ACC112 (cell line): ENCODE measurements around the gene KLK5.

Experiments used
- H2AFZ ChIP-seq: fragments of 200-600 bp; sonication (generic); one replicate; pipeline ENCODE4 v1.6.0; 2017; ENCODE audit warnings: antibody characterized with exemption, low read length; ENCODE audit not compliant: unreplicated experiment
- H3K27ac ChIP-seq: fragments of 200-600 bp; sonication (generic); 2 replicates; pipeline ENCODE4 v1.5.1; 2014; ENCODE audit warnings: low read depth, mild to moderate bottlenecking, antibody characterized with exemption, low read length, moderate library complexity
- H3K27me3 ChIP-seq: fragments of 200-600 bp; sonication (generic); 2 replicates; pipeline ENCODE4 v1.6.1; 2014; ENCODE audit warnings: mild to moderate bottlenecking, antibody characterized with exemption, low read length, moderate library complexity, mixed read lengths; ENCODE audit not compliant: insufficient read depth
- H3K36me3 ChIP-seq: fragments of 200-600 bp; sonication (generic); 2 replicates; pipeline ENCODE4 v1.6.1; 2016; ENCODE audit warnings: mild to moderate bottlenecking, antibody characterized with exemption, low read length, moderate library complexity, mixed read lengths; ENCODE audit not compliant: insufficient read depth
- H3K4me1 ChIP-seq: fragments of 200-600 bp; sonication (generic); one replicate; pipeline ENCODE4 v1.6.1; 2016; ENCODE audit warnings: low read length, mixed read lengths; ENCODE audit not compliant: insufficient read depth, unreplicated experiment, control insufficient read depth
- H3K4me3 ChIP-seq: fragments of 200-600 bp; sonication (generic); 2 replicates; pipeline ENCODE4 v1.5.1; 2014; ENCODE audit warnings: mild to moderate bottlenecking, low read depth, low read length
- H3K79me2 ChIP-seq: fragments of 200-600 bp; sonication (generic); one replicate; pipeline ENCODE4 v1.6.0; 2016; ENCODE audit warnings: low read length; ENCODE audit not compliant: control insufficient read depth, unreplicated experiment, insufficient read depth

The KLK5 gene

GRCh38 chr19:50922317-50922853 is 30.5 kb downstream of the KLK5 start:
- H3K27ac ChIP-seq = no peak overlapping the region
- H3K27me3 ChIP-seq = peaks cover 33% of the 10 kb centered on the region

DNA sequence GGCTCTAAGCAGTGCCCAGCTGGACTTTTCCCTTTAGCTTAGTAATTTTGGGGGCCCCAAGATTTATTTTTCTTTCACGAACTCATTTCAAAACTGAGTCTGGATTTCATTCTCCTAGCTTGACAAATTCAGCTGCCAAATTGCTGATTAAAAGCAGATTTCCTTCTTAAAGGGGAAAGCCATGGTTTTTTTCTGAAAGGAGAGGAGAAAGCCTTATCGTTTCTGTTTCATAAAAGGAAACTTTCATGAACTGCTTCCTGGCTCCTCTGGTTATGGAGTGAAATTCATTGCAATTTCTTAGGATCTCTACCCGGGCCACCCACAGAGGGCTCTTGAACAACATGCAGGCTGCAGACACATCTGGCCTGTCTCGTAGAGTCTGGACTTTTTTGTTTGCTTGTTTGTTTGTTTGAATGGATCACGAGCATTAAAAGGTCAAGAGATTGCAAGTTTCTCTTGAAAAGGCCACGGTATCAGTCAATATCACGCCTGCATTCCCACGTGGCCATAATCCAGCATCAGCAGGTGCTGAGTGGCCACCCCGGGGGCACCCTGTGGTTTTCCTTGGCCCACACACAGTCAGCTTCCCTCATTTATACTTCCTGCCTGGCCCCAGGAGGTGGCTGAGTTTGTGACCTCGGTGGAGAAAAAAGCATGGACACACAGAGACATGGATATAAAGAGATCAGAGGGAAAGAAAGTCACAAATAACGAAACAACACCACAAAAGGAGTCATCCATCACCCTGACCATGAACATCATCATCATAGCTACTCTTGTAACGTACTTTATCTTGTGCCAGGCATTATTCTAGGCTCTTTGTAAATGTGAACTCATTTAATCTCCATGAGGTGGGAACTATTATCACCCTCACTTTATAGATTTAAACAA is 31.2 kb downstream of the KLK5 start:
- Histone ChIP-seq H3K4me1 (no peaks in the 10 kb centered on the region), H3K27ac (no peak overlapping the region), H3K27me3 (peaks cover 35% of the 10 kb centered on the region), H3K79me2 (no peaks in the 10 kb centered on the region), H3K36me3 (no peaks in the 10 kb centered on the region), H2AFZ (no peak overlapping the region), H3K4me3 (no peak overlapping the region)

More at GRCh38 chr19:50922317-50922853, 30.5 kb downstream of the KLK5 start:
- H2AFZ ChIP-seq = no peak overlapping the region
- no peaks in the 10 kb centered on the region for H3K79me2 ChIP-seq
- H3K4me3 ChIP-seq = no peak overlapping the region
- no peaks in the 10 kb centered on the region for H3K4me1 ChIP-seq
- no peaks in the 10 kb centered on the region for H3K36me3 ChIP-seq

DNA sequence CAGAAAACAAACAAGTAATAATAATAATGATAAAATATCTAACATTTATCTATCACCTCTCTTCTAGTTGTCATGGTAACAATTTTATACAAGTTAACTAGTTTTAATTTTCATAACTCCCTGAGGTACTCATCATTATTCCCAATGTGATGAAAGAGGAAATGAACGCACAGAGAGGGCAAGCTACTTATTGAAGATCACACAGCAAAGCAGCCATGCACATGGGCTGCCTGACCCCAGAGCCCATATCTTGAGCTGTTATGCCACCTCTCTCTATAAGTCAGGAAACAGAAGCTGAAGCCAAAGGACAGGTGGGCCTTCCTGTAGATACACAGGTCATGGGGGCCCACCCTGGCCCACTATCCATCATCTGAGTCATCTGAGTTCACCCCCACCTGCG is 36.8 kb downstream of the KLK5 start:
- Histone ChIP-seq H3K27me3 (peaks cover 65% of the 10 kb centered on the region), H3K79me2 (no peaks in the 10 kb centered on the region), H3K4me3 (no peak overlapping the region), H3K27ac (no peak overlapping the region), H3K4me1 (no peaks in the 10 kb centered on the region), H2AFZ (no peak overlapping the region), H3K36me3 (no peaks in the 10 kb centered on the region)

GRCh38 chr19:50912727-50913716 is 39.8 kb downstream of the KLK5 start:
- H2AFZ ChIP-seq = no peak overlapping the region
- H3K4me3 ChIP-seq = no peak overlapping the region
- no peaks in the 10 kb centered on the region for H3K4me1 ChIP-seq
- no peak overlapping the region for H3K27ac ChIP-seq
- no peaks in the 10 kb centered on the region for H3K36me3 ChIP-seq
- no peaks in the 10 kb centered on the region for H3K79me2 ChIP-seq
- peaks cover 78% of the 10 kb centered on the region for H3K27me3 ChIP-seq

DNA sequence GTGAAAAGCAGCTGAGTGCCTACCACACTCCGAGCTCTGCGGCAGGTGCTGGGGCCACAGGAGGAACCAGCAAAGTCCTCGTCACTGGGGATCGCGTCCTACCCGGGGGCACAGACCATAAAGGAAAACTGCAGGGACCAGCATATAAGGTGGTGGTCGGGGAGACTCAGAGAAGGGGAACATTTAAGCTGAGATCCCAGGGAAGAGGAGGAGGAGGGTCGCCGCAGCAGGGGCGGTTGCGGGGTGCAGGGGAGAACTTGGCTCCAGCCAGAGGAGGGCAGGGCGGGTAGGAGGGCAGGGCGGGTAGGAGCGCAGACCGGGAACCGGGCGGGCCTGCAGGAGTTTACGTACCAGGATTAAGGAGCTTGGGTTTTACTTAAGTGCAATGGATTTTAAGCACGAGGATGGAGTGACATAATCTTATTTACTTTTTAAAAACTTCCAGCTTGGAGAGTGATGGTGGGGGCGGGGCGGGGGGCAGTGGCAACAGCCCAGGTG is 40.7 kb downstream of the KLK5 start:
- no peak overlapping the region for H3K4me3 ChIP-seq
- H3K79me2 ChIP-seq = no peaks in the 10 kb centered on the region
- no peak overlapping the region for H2AFZ ChIP-seq
- H3K4me1 ChIP-seq = no peaks in the 10 kb centered on the region
- H3K36me3 ChIP-seq = no peaks in the 10 kb centered on the region
- peaks cover 86% of the 10 kb centered on the region for H3K27me3 ChIP-seq
- no peak overlapping the region for H3K27ac ChIP-seq

GRCh38 chr19:50911206-50912101 is 41.4 kb downstream of the KLK5 start, which contains the start of gene KLK4:
Gene KLK4, minus strand, starts transcription at chr19:50911395. Its CDS starts 657 bp downstream, at chr19:50910738.
- Histone ChIP-seq H3K79me2 (no peaks in the 10 kb centered on the region), H3K4me1 (no peaks in the 10 kb centered on the region), H3K36me3 (no peaks in the 10 kb centered on the region), H2AFZ (no peak within 1 kb of the TSS), H3K27ac (no peak within 1 kb of the TSS), H3K4me3 (no peak within 1 kb of the TSS), H3K27me3 (peaks cover 84% of the 10 kb centered on the region)

DNA sequence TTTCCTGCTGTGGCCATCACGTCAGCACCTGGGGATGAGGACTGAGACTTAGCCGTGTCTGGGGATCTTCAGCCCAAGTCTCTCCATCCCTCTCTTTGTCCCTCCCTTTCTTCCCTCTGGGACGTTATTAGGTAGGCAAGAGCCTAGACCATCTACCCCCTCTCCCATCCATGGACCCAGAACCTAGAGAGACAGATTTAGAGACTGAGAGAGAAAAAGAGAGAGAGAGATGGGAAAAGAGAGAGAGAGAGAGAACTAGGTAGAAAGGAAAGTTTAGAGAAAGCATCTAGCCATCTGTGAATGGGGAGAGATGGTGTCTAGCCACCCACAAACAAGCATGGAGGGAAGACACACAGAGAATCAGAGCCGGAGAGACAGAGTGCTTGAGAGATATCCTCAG is 42.1 kb downstream of the KLK5 start:
- Histone ChIP-seq H2AFZ (no peak overlapping the region), H3K27me3 (peaks cover 83% of the 10 kb centered on the region), H3K4me1 (no peaks in the 10 kb centered on the region), H3K27ac (no peak overlapping the region), H3K36me3 (no peaks in the 10 kb centered on the region), H3K4me3 (no peak overlapping the region), H3K79me2 (no peaks in the 10 kb centered on the region)

DNA sequence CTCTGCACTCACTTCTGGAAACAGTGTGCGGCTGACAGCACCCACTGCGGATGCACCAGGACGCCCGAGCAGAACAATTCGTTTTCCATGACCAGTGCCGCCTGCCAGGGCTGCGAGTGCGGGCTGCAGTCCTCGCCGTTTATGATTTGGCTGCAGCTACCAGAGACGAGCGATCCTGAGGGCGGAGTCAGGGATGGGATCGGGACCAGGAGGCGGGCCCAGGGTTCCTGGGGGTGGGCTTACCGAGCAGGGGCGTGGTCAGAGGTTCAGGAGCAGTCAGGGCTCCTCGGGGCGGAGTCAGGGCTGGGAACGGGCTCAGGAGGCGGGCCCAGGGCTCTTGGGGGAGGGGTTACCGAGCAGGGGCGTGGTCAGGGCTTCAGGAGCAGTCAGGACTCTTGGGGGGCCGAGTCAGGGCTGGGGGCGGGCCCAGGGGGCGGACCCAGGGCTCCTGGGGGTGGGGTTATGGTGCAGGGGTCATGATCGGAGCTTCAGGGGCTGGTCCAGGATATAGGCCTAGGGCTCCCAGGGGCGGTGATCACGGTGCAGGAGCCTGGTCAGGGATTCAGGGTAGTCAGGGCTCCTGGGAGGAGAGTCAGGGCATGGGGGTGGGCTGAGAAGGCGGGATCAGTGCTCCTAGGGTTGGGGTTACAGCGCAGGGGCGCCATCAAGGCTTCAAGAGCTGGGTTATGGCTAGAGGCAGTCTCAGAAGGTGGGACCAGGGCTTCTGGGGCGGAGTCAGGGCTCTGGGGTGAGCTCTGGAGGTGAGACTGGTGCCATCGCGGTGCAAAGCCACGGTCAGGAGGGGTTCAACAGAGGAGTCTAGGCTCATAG is 43.4 kb downstream of the KLK5 start:
- Histone ChIP-seq H3K4me3 (no peak overlapping the region), H2AFZ (no peak overlapping the region), H3K27me3 (peaks cover 79% of the 10 kb centered on the region), H3K4me1 (no peaks in the 10 kb centered on the region), H3K36me3 (no peaks in the 10 kb centered on the region), H3K27ac (no peak overlapping the region), H3K79me2 (no peaks in the 10 kb centered on the region)

DNA sequence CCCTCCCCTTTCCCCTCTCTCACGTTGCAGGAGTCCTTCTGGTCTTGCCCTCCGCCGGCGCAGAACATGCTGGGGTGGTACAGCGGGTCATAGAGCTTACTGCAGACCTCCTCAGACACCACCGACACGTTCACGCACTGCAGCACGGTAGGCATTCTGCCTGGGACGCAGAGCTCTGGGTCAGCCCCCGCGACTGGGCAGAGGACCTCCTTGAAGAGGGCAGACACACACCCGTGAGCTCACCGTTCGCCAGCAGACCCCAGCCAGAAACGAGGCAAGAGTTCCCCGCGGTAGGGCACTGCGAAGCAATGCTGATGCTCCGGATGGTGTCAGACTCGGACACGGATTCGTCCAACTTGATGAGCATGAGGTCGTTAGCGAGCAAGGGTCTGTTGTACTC is 44.5 kb downstream of the KLK5 start:
- H3K4me1 ChIP-seq = no peaks in the 10 kb centered on the region
- H3K36me3 ChIP-seq = no peaks in the 10 kb centered on the region
- no peaks in the 10 kb centered on the region for H3K79me2 ChIP-seq
- no peak overlapping the region for H2AFZ ChIP-seq
- peaks cover 77% of the 10 kb centered on the region for H3K27me3 ChIP-seq
- no peak overlapping the region for H3K4me3 ChIP-seq
- H3K27ac ChIP-seq = no peak overlapping the region
